HCT116 (cell line): ENCODE measurements around the gene AURKAIP1. TPM values are rescaled to one million over a fixed set of nuclear protein-coding genes. Genes with fewer than 3 reads are reported as not detected.

ENCODE experiments used
- ATAC-seq: fragments of 200-7000 bp; cut with Tn5 transposase; 2 replicates; pipeline ENCODE4 v1.9.1; 2020; ENCODE audit warnings: mild to moderate bottlenecking, moderate library complexity
- BruUV-seq: library from RNA; stranded (reverse); fragments of 400-500 nt; replicated peaks from 2 replicates; lab custom pipeline; 2021; lab: Mats Ljungman, UMichigan
- CTCF ChIA-PET: fragments of 300-600 bp; sonication (Branson Sonifier 250); formaldehyde crosslinking; loops from one replicate; lab custom pipeline; 2021; ENCODE audit warnings: antibody characterized with exemption; lab: Charles Lee
- POLR2A ChIA-PET: fragments of 300-600, 350-600 bp; sonication (Branson Sonifier 250); formaldehyde crosslinking; loops from one replicate; lab custom pipeline; 2021; ENCODE audit warnings: antibody characterized with exemption; lab: Charles Lee
- RAD21 ChIA-PET, 2 experiments: fragments of 300-600 bp; sonication (Branson Sonifier 250); formaldehyde crosslinking; loops; one replicate each; lab custom pipeline; 2023; ENCODE audit warnings: low total read pairs in 2 of 2; ENCODE audit not compliant: uncharacterized antibody in 2 of 2, unreplicated experiment in 2 of 2, low non-redundant PET in 1 of 2; lab: Charles Lee
- DNase-seq: peaks from one replicate; pipeline ENCODE4 v3.0.0-alpha.2; 2010; ENCODE audit warnings: low read depth, low spot score
- H2AFZ ChIP-seq: fragments of 200-600 bp; shearing (Covaris generic), sonication (generic); 2 replicates; pipeline ENCODE4 v1.6.1; 2017; ENCODE audit warnings: low read depth, mixed run types, mixed read lengths, antibody characterized with exemption, low read length; ENCODE audit not compliant: poor library complexity, severe bottlenecking
- H3K27ac ChIP-seq: 2 replicates; pipeline ENCODE4 v1.5.1; 2012; ENCODE audit warnings: low read depth, low read length
- H3K27me3 ChIP-seq: fragments of 200-600 bp; sonication (generic); 2 replicates; pipeline ENCODE4 v1.6.1; 2016; ENCODE audit warnings: mixed run types, low read length, mixed read lengths; ENCODE audit not compliant: insufficient read depth
- H3K36me3 ChIP-seq, 2 experiments: fragments of 200-500 bp in 1 of 2; fragments of 200-600 bp in 1 of 2; sonication (Bioruptor generic) in 1 of 2; sonication (generic) in 1 of 2; 2 replicates each; pipeline versions ENCODE4 v1.5.1 to v1.6.1; 2014 to 2016; ENCODE audit warnings: low read length in 2 of 2, inconsistent platforms in 1 of 2, mixed read lengths in 1 of 2, mixed run types in 1 of 2; ENCODE audit not compliant: insufficient read depth in 2 of 2, control insufficient read depth in 1 of 2
- H3K4me1 ChIP-seq, 2 experiments: fragments of 200-600 bp in 1 of 2; sonication (generic) in 1 of 2; 2 replicates each; pipeline versions ENCODE4 v1.5.1 to v1.6.1; 2012 to 2017; ENCODE audit warnings: low read length in 2 of 2, inconsistent platforms in 1 of 2, mild to moderate bottlenecking in 1 of 2, mixed read lengths in 1 of 2, mixed run types in 1 of 2, moderate library complexity in 1 of 2; ENCODE audit not compliant: insufficient read depth in 2 of 2, control insufficient read depth in 1 of 2
- H3K4me2 ChIP-seq: fragments of 200-600 bp; sonication (generic); 2 replicates; pipeline ENCODE4 v1.6.1; 2017; ENCODE audit warnings: mixed run types, low read length, mixed read lengths
- H3K4me3 ChIP-seq, 2 experiments: fragments of 200-600 bp in 1 of 2; sonication (generic) in 1 of 2; replicated peaks in 1 of 2; 2 replicates each; pipeline ENCODE4 v1.5.1; 2011 to 2016; ENCODE audit warnings: low read length in 2 of 2, control low read depth in 1 of 2, low read depth in 1 of 2, mild to moderate bottlenecking in 1 of 2, mixed read lengths in 1 of 2, mixed run types in 1 of 2
- H3K79me2 ChIP-seq: fragments of 200-600 bp; sonication (generic); 2 replicates; pipeline ENCODE4 v1.6.1; 2017; ENCODE audit warnings: mild to moderate bottlenecking, mixed run types, low read length, moderate library complexity, mixed read lengths; ENCODE audit not compliant: insufficient read depth
- H3K9ac ChIP-seq: fragments of 200-600 bp; sonication (generic); 2 replicates; pipeline ENCODE4 v1.6.1; 2016; ENCODE audit warnings: low read length, mixed read lengths
- H3K9me2 ChIP-seq: fragments of 200-600 bp; sonication (generic), shearing (Covaris generic); 2 replicates; pipeline ENCODE4 v1.6.1; 2017; ENCODE audit warnings: mixed run types, mild to moderate bottlenecking, moderate library complexity; ENCODE audit not compliant: insufficient read depth
- H3K9me3 ChIP-seq, 2 experiments: fragments of 200-500 bp in 1 of 2; fragments of 200-600 bp in 1 of 2; sonication (Bioruptor generic) in 1 of 2; sonication (generic) in 1 of 2; 2 replicates each; pipeline ENCODE4 v1.6.1; 2014 to 2017; ENCODE audit warnings: low read length in 2 of 2, mixed read lengths in 2 of 2, inconsistent platforms in 1 of 2, low read depth in 1 of 2, mild to moderate bottlenecking in 1 of 2, mixed run types in 1 of 2, moderate library complexity in 1 of 2; ENCODE audit not compliant: control insufficient read depth in 1 of 2, insufficient read depth in 1 of 2
- H4K20me1 ChIP-seq: fragments of 200-600 bp; sonication (generic), shearing (Covaris generic); 2 replicates; pipeline ENCODE4 v1.6.1; 2017; ENCODE audit warnings: mixed run types, mild to moderate bottlenecking, moderate library complexity; ENCODE audit not compliant: insufficient read depth
- CBX3 ChIP-seq: IDR thresholded peaks from 2 replicates; pipeline ENCODE4 v1.6.1; 2012; ENCODE audit warnings: low read depth
- CEBPB ChIP-seq: IDR thresholded peaks from 2 replicates; pipeline ENCODE4 v1.6.1; 2012; ENCODE audit warnings: low read depth
- CTCF ChIP-seq, 3 experiments: fragments of 200-600 bp in 1 of 3; sonication (generic) in 1 of 3; IDR thresholded peaks in 2 of 3; conservative IDR thresholded peaks in 1 of 3; 2 replicates each; pipeline ENCODE4 v1.5.1; 2012 to 2017; ENCODE audit warnings: low read depth in 2 of 3, low read length in 2 of 3, antibody characterized with exemption in 1 of 3, borderline replicate concordance in 1 of 3, control low read depth in 1 of 3, mild to moderate bottlenecking in 1 of 3, mixed read lengths in 1 of 3, mixed run types in 1 of 3, moderate library complexity in 1 of 3; ENCODE audit not compliant: insufficient read depth in 1 of 3
- EGR1 ChIP-seq: IDR thresholded peaks from 2 replicates; pipeline ENCODE4 v1.6.1; 2012; ENCODE audit warnings: low read depth
- EZH2 ChIP-seq: fragments of 200-600 bp; sonication (generic); IDR thresholded peaks from 2 replicates; pipeline ENCODE4 v1.6.1; 2017; ENCODE audit warnings: antibody characterized with exemption, mixed run types
- EZH2phosphoT487 ChIP-seq: fragments of 200-600 bp; IDR thresholded peaks from 2 replicates; pipeline ENCODE4 v1.6.1; 2018; ENCODE audit warnings: antibody characterized with exemption, borderline replicate concordance
- FOSL1 ChIP-seq: IDR thresholded peaks from 2 replicates; pipeline ENCODE4 v1.6.1; 2012; ENCODE audit warnings: low read depth
- JUND ChIP-seq: IDR thresholded peaks from 2 replicates; pipeline ENCODE4 v1.6.1; 2012
- MAX ChIP-seq: IDR thresholded peaks from 2 replicates; pipeline ENCODE4 v1.6.1; 2012
- POLR2A ChIP-seq: IDR thresholded peaks from 2 replicates; pipeline ENCODE4 v1.7.0; 2011; ENCODE audit warnings: borderline replicate concordance; ENCODE audit not compliant: insufficient read depth, insufficient read length; ENCODE audit errors: extremely low read depth
- RAD21 ChIP-seq: IDR thresholded peaks from 2 replicates; pipeline ENCODE4 v1.6.1; 2012; ENCODE audit warnings: low read depth, mild to moderate bottlenecking
- REST ChIP-seq: IDR thresholded peaks from 2 replicates; pipeline ENCODE4 v1.6.1; 2012; ENCODE audit warnings: low read depth
- SIN3A ChIP-seq: IDR thresholded peaks from 2 replicates; pipeline ENCODE4 v1.6.1; 2012; ENCODE audit warnings: low read depth
- SP1 ChIP-seq: IDR thresholded peaks from 2 replicates; pipeline ENCODE4 v1.6.1; 2012; ENCODE audit warnings: low read depth
- TCF7L2 ChIP-seq: IDR thresholded peaks from 2 replicates; pipeline ENCODE4 v1.7.0; 2011; ENCODE audit warnings: borderline replicate concordance, inconsistent platforms; ENCODE audit not compliant: insufficient read depth, insufficient read length; ENCODE audit errors: extremely low read depth
- ZFX ChIP-seq: fragments of 450-650 bp; IDR thresholded peaks from 2 replicates; pipeline ENCODE4 v1.6.1; 2017
- ZNF274 ChIP-seq: fragments of 200-500 bp; sonication (Bioruptor generic); IDR thresholded peaks from 2 replicates; pipeline ENCODE4 v1.6.1; 2014; ENCODE audit warnings: mild to moderate bottlenecking, low read depth, low read length, inconsistent platforms
- intact Hi-C: fragments of 100-400 bp; cut with micrococcal nuclease; formaldehyde crosslinking; loops from 2 replicates; pipeline ENCODE4 v1.10.0; 2022
- total RNA-seq: library from RNA; stranded (reverse); gene quantifications from one replicate; pipeline ENCODE4 v1.2.1, GENCODE V29; 2021; ENCODE audit not compliant: unreplicated experiment

Gene AURKAIP1
- total RNA-seq, 1 experiment from 2014 or later: 200 TPM

- H3K9me2 ChIP-seq: no peaks in the 10 kb centered on the region
- ATAC-seq (no peak), DNase-seq (no peak)
- no peaks in the 10 kb centered on the region for H3K9me3 ChIP-seq
- peaks cover 64% of the 10 kb centered on the region for H3K79me2 ChIP-seq
- RAD21 ChIA-PET: no interaction called here
- no peak overlapping the region for H3K9ac ChIP-seq
- peaks cover 11% of the 10 kb centered on the region; the same call in 1 of the 2 replicates for H4K20me1 ChIP-seq
- no peak overlapping the region for H3K4me3 ChIP-seq
- H3K4me1 ChIP-seq: no peaks in the 10 kb centered on the region
- BruUV-seq: no TSS peak
- H3K27me3 ChIP-seq: no peaks in the 10 kb centered on the region
- H2AFZ ChIP-seq: no peak overlapping the region
- peaks cover 75 to 90% of the 10 kb centered on the region in 2 experiments for H3K36me3 ChIP-seq
- no peak overlapping the region for H3K4me2 ChIP-seq
- no peak overlapping the region for H3K27ac ChIP-seq
- CTCF ChIA-PET: interaction anchor here (0.9 kb wide), 1 partner anchor 12 kb away, joined by 5 read pairs; no protein-coding TSS in a partner anchor
- intact Hi-C loops: no loop called here
- TF ChIP-seq SP1: no peak
- TF ChIP-seq RAD21: no peak
- no peak for TF ChIP-seq JUND
- no peak for TF ChIP-seq CBX3
- no peak for TF ChIP-seq EZH2phosphoT487
- TF ChIP-seq EGR1: no peak
- TF ChIP-seq POLR2A: no peak
- no peak for TF ChIP-seq CEBPB
- TF ChIP-seq ZFX: no peak
- no peak for TF ChIP-seq EZH2
- no peak for TF ChIP-seq FOSL1
- POLR2A ChIA-PET: interaction anchor here (1.4 kb wide), 1 partner anchor 8 kb away, joined by 4 read pairs; the partner anchor contains the start of gene CCNL2
Measured at GRCh38 chr1:1390675-1391074, 15.7 kb upstream of the AURKAIP1 start.

- Histone ChIP-seq H3K9ac (no peak overlapping the region), H3K27me3 (no peaks in the 10 kb centered on the region), H3K4me1 (no peaks in the 10 kb centered on the region), H4K20me1 (peaks cover 8% of the 10 kb centered on the region; the same call in 1 of the 2 replicates), H3K9me3 (no peaks in the 10 kb centered on the region), H3K79me2 (peaks cover 39% of the 10 kb centered on the region), H3K36me3 (peaks cover 58 to 68% of the 10 kb centered on the region in 2 experiments), H3K27ac (no peak overlapping the region), H3K4me3 (no peak overlapping the region), H2AFZ (no peak overlapping the region), H3K9me2 (no peaks in the 10 kb centered on the region), H3K4me2 (no peak overlapping the region)
- ChIA-PET RAD21 (no interaction called here), POLR2A (no interaction called here), CTCF (no interaction called here)
- no TSS peak for BruUV-seq
- intact Hi-C loops: no loop called here
- no peak for DNase-seq
- ATAC-seq: no peak
- TF ChIP-seq MAX: no peak
- no peak for TF ChIP-seq SP1
- no peak for TF ChIP-seq EZH2
- no peak for TF ChIP-seq EGR1
- TF ChIP-seq CTCF (IDR thresholded peaks at IDR 0.05 in 2 of 3, conservative IDR thresholded peaks at IDR 0.05 in 1 of 3; ENCODE audit: borderline replicate concordance in 1 of 3, insufficient read depth in 1 of 3, low read depth in 2 of 3, low read length in 2 of 3): no peak
- TF ChIP-seq SIN3A: no peak
- no peak for TF ChIP-seq REST
- TF ChIP-seq JUND: no peak
- TF ChIP-seq ZFX: no peak
- no peak for TF ChIP-seq ZNF274
- no peak for TF ChIP-seq TCF7L2
- TF ChIP-seq RAD21: no peak
Measured at GRCh38 chr1:1388078-1388472, 13.1 kb upstream of the AURKAIP1 start.
